Myocyte (in vitro differentiated cells): Measurements from ENCODE around the gene CHPF. TPM values are rescaled to one million over a fixed set of nuclear protein-coding genes. Genes with fewer than 3 reads are reported as not detected.

ENCODE experiments used
- DNase-seq: peaks from one replicate; pipeline ENCODE4 v3.0.0-alpha.2; 2012; ENCODE audit warnings: low read depth
- total RNA-seq: library from RNA; depleted of rRNA; stranded (reverse); fragments of >200 nt; gene quantifications from 2 replicates; pipeline ENCODE4 v1.2.3, GENCODE V29; 2014

The CHPF gene
- total RNA-seq, 1 donor from 2014 or later: 388 TPM

DNA sequence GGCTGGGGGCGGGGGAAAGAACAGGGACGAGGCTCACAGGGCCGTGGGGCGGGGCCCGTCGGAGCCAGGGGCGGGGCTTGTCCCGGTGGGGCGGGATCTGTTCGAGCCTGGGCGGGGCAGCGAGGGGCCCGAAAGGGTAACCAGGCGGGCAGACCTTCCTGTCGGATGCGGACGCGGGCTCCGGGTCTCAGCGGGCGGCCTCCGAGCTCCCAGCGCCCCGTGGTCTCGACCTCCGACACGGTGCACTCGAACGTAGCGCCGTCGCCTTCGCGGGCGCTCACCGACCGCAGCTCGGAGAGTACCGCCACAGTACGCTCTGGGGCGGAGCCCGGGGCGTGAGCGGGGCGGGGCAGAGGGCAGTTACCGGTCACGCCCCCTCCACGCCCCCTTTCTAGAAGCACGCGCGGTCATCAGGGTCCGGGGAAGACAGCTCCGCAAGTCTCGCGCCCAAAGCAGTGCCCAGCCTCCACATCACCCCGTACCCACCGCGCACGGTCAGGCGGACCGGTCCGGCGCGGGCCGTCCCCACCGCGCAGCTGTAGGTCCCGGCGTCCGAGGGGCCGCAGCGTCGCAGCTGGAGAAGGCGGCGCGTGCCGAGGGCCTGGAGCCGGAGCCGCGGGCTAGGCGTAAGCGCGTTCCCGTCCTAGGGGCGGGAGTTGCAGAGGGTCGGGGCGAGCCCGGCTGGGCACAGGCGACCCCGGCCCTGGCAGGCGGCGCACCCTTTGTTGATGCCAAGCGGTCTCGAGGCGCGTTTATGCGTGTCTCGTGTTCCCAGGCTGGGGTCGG lies 9.0 kb upstream of the CHPF start:
- DNase-seq: peak; percentile 86

- DNase-seq: peak; percentile 67
These were observed 8.1 kb upstream of the CHPF start for GRCh38 chr2:219551441-219552381.

- DNase-seq: no peak
These were observed 6.0 kb upstream of the CHPF start for GRCh38 chr2:219549619-219550018.

DNA sequence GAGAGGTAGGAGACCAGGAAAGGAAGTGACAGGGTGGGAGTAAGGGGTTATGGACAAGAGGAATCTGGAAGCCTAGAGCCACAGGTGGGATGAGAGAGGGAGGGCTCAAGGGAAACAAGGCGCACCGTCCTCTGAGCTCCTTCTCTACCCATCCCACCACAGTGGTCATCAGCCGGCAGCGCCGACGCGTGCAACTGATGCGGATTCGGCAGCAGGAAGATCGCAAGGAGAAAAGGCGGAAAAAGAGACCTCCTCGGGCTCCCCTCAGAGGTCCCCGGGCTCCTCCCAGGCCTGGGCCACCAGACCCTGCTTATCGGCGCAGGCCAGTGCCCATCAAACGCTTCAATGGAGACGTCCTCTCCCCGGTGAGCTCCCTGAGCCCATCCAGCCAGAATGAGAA lies 5.4 kb upstream of the CHPF start:
- no peak for DNase-seq

DNA sequence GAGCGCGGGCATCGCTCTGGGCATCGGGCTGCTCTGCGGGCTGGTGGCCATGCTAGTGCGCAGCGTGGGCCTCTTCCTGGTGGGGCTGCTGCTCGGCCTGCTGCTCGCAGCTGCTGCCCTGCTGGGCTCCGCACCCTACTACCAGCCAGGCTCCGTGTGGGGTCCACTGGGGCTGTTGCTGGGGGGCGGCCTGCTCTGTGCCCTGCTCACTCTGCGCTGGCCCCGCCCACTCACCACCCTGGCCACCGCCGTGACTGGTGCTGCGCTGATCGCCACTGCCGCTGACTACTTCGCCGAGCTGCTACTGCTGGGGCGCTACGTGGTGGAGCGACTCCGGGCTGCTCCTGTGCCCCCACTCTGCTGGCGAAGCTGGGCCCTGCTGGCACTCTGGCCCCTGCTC lies 4.0 kb upstream of the CHPF start:
- no peak for DNase-seq

DNA sequence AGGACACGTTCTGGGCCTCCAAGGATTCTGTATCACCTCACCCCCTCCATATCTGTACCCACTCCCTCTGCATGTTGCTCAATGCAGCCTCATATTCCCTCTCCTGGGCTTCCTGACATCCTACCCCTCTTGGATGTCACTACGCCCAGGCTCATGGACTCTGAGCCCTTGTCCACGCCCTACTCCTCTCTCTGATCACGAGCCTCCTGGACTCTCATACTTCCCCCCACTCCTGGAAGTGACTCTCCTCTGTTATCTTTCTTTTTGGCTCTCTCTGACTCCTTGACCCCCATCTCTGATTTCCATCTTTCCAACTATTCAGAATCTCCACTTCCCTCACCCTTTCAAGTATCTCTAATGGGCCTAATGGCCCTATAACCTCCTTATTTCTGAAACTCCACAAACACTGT lies 2.3 kb upstream of the CHPF start:
- DNase-seq: no peak

- no peak for DNase-seq
These were observed 1.8 kb upstream of the CHPF start for GRCh38 chr2:219545295-219545942.

GRCh38 chr2:219544567-219544966 lies 958 bp upstream of the CHPF start:
- no peak for DNase-seq

DNA sequence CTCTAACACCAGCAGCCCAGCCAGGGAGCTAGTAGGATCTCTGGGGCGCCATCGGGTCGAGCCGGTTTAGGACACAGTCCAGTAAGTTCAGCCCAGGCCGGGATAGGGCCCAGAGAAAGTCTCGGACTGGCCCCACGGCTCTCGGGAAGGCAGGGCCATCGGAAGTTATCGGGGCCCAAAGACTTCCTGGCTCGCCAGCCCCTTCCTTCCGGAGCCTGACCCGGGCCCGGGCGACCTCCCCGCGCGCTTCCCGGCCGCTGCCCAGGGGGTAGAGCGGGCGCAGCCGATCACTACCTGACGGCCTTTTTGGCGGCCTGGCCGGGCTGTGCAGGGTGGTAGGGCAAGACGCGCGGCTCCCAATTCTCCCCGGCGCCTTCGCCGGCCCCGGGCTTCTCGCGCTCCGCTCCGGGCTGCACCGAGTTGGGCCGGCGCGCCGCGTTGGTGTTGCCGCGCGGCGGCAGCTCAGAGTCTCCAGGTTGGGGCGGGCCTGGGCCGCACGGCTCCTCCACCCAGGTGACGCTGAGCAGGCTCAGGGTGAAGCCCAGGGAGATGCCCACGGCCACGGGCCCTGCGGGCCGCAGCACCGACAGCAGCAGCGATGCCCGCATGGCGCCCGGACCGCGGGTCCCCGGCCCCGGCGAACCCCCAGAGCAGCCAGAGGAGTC lies 546 bp downstream of the CHPF start:
- DNase-seq: peak; percentile 43

GRCh38 chr2:219541611-219542180 lies 1.9 kb downstream of the CHPF start:
- DNase-seq: peak; percentile 66

- DNase-seq: no peak
These were observed 2.7 kb downstream of the CHPF start for GRCh38 chr2:219540784-219541504.

DNA sequence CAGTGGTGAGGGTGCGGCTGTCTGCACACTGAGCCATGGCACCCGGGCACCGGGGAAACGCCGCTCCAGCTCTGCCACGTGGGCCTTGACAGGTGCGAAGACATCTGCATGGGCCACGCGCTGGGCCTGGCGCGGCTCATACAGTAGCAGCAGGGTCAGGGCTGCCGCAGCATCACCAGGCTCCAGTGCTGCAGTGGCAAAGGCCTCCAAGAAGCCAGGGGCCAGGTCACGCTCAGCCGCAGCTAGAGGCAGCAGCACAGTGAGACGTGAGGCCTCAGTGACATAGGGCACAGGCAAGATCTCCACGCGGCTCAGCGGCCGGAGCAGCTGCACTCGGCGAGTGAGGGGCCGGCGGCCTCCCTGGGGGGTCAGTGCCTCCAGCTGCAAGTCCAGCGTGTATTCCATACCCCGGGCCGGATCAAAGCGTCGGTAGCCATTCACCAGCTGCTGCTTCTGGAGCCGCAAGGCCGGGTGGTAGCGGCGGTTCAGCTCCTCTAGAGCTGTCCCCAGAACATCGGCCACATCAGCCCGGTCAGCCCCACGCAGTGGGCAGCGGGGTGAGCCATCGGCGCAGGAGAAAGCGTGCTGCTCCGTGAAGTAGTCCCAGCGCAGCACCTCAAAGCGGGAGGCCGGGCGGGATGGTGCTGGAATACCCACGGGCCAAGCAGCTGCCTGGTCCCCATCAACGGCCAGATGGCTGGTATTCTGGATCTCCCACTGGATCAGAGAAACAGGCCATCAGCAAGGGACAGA lies 3.5 kb downstream of the CHPF start:
- no peak for DNase-seq

- no peak for DNase-seq
These were observed 4.4 kb downstream of the CHPF start for GRCh38 chr2:219538956-219539788.

DNA sequence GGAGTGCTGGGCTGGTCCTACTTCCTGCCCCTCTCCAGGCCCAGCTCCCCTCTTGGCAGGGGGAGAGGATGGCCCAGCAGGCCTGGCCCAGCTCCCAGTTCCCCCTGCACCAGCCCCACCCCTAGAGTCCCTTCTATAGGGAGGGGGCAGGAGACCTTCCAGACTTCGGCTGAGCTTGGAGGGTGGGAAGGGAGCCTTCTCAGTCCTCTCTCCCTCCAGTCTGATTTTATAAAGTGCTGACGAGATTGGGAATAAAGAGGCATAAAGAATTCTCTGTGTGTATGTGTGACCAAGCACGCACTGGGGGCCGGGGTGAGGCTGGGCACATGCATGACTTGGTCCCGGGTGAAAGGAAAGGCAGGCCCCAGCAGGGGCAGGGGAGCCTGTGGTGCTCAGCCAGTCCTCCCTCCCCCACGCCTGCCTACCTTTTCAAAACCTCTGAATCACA lies 5.1 kb downstream of the CHPF start:
- no peak for DNase-seq

- no peak for DNase-seq
These were observed 5.7 kb downstream of the CHPF start for GRCh38 chr2:219537657-219538488.

DNA sequence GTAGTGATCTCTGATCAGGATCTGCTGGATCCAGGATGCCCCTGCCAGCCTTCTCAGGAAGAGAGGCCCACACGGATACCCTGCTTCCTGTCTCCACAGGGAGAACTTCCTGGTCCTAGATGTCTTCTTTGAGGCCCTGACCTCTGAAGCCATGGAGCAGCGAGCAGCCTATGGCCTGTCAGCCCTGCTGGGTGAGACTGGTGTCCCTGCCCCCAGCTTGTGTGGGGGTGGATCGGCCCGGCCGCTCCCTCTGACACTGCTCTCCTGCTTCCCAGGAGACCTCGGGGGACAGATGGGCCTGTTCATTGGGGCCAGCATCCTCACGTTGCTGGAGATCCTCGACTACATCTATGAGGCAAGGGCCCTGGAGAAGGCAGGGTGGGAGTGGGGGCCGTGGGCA lies 6.6 kb downstream of the CHPF start:
- no peak for DNase-seq

DNA sequence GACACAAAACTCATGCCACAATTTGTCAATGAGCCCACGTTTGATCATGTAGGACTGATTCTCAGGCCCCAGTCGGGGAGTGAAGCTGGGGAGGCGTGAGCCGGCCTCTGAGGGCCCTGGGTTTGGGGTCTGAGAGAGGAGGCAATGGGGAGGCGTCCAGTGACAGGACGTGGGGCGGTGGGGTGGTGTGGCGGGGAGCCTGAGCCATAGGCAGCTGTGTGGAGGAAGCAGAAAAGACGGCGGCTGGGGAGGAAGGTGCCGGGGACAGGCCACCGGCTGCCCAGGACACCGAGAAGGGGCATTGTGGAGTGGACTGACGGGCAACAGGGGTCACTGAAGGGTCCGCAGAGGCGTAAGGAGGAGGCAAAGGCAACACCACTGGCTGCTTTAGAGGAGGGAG lies 7.2 kb downstream of the CHPF start:
- no peak for DNase-seq
